Fibroblast of lung (primary cell): ENCODE measurements around the gene PCBD1. TPM values are rescaled to one million over a fixed set of nuclear protein-coding genes. Genes with fewer than 3 reads are reported as not detected.

Experiments used
- DNase-seq, 2 donors: peaks; one replicate each; pipeline versions ENCODE4 v3.0.0 to v3.0.0-alpha.2; 2010; ENCODE audit warnings: low read depth in 2 of 2
- H2AFZ ChIP-seq: 2 replicates; pipeline ENCODE4 v1.5.1; 2012; ENCODE audit warnings: low read length, control low read depth, inconsistent platforms
- H3K27ac ChIP-seq: 2 replicates; pipeline ENCODE4 v1.5.1; 2011; ENCODE audit warnings: low read length, control low read depth; ENCODE audit not compliant: insufficient read depth
- H3K27me3 ChIP-seq: 2 replicates; pipeline ENCODE4 v1.5.1; 2011; ENCODE audit warnings: mild to moderate bottlenecking, low read length; ENCODE audit not compliant: control insufficient read depth, insufficient read depth
- H3K36me3 ChIP-seq: 2 replicates; pipeline ENCODE4 v1.5.1; 2011; ENCODE audit warnings: low read length; ENCODE audit not compliant: control insufficient read depth, insufficient read depth
- H3K4me1 ChIP-seq: 2 replicates; pipeline ENCODE4 v1.5.1; 2011; ENCODE audit warnings: low read length; ENCODE audit not compliant: control insufficient read depth, insufficient read depth; ENCODE audit errors: extremely low read depth
- H3K4me2 ChIP-seq: 2 replicates; pipeline ENCODE4 v1.5.1; 2011; ENCODE audit warnings: low read length, control low read depth; ENCODE audit not compliant: insufficient read depth; ENCODE audit errors: extremely low read depth
- H3K4me3 ChIP-seq, 4 experiments: fragments of 200-600 bp in 1 of 4; sonication (generic) in 1 of 4; replicated peaks in 1 of 4; 2 replicates each; pipeline ENCODE4 v1.5.1; 2011 to 2016; ENCODE audit warnings: low read length in 4 of 4, low read depth in 3 of 4, mild to moderate bottlenecking in 3 of 4, control low read depth in 2 of 4, inconsistent platforms in 1 of 4, mixed read lengths in 1 of 4; ENCODE audit not compliant: insufficient read depth in 1 of 4; ENCODE audit errors: control extremely low read depth in 1 of 4
- H3K79me2 ChIP-seq: 2 replicates; pipeline ENCODE4 v1.5.1; 2012; ENCODE audit warnings: mild to moderate bottlenecking, low read length, inconsistent platforms; ENCODE audit not compliant: control insufficient read depth, insufficient read depth
- H3K9ac ChIP-seq: 2 replicates; pipeline ENCODE4 v1.5.1; 2011; ENCODE audit warnings: mild to moderate bottlenecking, low read length, control low read depth; ENCODE audit not compliant: insufficient read depth
- H3K9me3 ChIP-seq: 2 replicates; pipeline ENCODE4 v1.5.1; 2012; ENCODE audit warnings: low read depth, low read length; ENCODE audit not compliant: control insufficient read depth, insufficient read depth
- H4K20me1 ChIP-seq: 2 replicates; pipeline ENCODE4 v1.5.1; 2011; ENCODE audit warnings: low read length; ENCODE audit not compliant: control insufficient read depth, insufficient read depth; ENCODE audit errors: extremely low read depth
- CTCF ChIP-seq, 2 donors: IDR thresholded peaks in 1 of 2; conservative IDR thresholded peaks in 1 of 2; 1 replicate in 1 of 2; 2 replicates in 1 of 2; pipeline ENCODE4 v1.5.1; 2011 to 2012; ENCODE audit warnings: low read length in 2 of 2, control low read depth in 1 of 2, inconsistent platforms in 1 of 2, low read depth in 1 of 2, mild to moderate bottlenecking in 1 of 2
- EZH2 ChIP-seq: IDR thresholded peaks from 2 replicates; pipeline ENCODE4 v1.5.1; 2012; ENCODE audit warnings: low read length, control low read depth, mild to moderate bottlenecking; ENCODE audit errors: missing control alignments
- polyA minus RNA-seq: library from RNA; depleted of rRNA, polyadenylated mRNA; stranded (reverse); fragments of >200 nt; gene quantifications from 2 replicates; pipeline ENCODE4 v1.2.3, GENCODE V29; 2011; ENCODE audit warnings: low replicate concordance
- polyA plus RNA-seq, 2 donors: library from polyadenylated mRNA; depleted of rRNA in 1 of 2; stranded (reverse) in 1 of 2; unstranded in 1 of 2; fragments of >200 nt; gene quantifications; 2 replicates each; pipeline ENCODE4 v1.2.1, GENCODE V29; 2011 to 2012; ENCODE audit warnings: missing spikeins in 1 of 2
- total RNA-seq: library from RNA; depleted of rRNA; stranded (reverse); fragments of >200 nt; gene quantifications from 2 replicates; pipeline ENCODE4 v1.2.1, GENCODE V29; 2014

The PCBD1 gene
- 35.2 and 46.6 TPM in 2 replicates for total RNA-seq
- polyA plus RNA-seq = 31.2 and 43.5 TPM in 2 replicates
- polyA plus RNA-seq (2012) = 34.1 and 50.7 TPM in 2 replicates
- 21.9 and 48.9 TPM in 2 replicates for polyA minus RNA-seq

DNA sequence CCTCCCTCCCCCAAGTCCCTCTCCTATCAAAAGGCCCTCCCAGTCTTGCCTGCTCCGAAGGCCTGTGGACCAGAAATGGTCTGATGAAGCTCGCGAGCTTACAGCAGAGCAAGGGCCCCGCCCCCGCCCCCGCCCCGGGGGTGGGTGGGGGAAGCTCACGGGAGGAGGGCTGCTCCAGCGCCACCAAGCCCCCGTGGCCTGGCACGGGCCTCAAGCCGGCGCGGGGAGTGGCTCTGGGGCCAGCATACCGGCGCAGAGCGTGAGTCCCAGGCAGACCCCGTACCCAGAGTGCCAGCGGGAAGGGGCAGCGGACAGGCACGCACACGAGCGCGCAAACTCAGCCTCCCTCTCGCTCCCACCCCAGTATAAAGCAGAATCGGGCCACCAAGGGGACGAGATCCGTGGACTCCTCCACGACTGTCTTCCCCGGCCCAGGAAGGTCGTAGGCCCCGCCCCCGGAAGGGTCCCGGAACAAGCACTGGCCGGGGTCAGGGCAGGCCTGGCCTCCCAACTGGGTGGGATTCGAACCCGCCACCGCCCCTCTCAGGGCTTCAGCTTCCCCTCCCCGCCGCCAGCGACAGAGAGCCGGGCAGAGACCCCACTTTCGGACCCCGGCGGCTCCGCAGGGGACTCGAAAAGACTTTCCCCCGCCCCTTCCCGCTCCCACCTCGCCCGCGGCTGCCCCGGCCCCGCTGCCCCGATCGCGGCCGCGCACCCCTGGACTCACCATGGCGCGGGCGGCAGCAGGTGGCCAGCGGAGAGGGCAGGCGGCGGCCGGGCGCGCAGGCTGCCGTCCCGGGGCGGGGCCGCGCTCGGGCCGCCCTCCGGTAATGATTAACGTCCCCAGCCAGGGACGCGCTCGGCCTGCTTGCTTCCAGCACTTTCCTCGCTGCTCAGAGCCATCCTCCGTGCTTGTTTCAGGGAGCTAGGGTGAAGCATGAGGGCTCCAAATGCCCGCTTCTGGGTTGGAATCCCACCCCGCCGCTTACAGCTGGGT is at the start of gene PCBD1:
Gene PCBD1 (minus strand): TSS at position 762 of the 997 bp plus-strand sequence. CDS start 32 bp downstream, at position 730.
- H3K79me2 ChIP-seq = no peaks in the 10 kb centered on the region
- DNase-seq = peak; percentile 66 to 75
- peak within 1 kb of the TSS; percentile 82 for H2AFZ ChIP-seq
- H3K9me3 ChIP-seq = no peaks in the 10 kb centered on the region
- peak within 1 kb of the TSS; percentile 61 for H3K9ac ChIP-seq
- peaks cover 2% of the 10 kb centered on the region for H3K36me3 ChIP-seq
- peak within 1 kb of the TSS; percentile 59 to 73 (median 66) for H3K4me3 ChIP-seq
- H3K4me1 ChIP-seq = peaks cover 5% of the 10 kb centered on the region
- peak within 1 kb of the TSS; percentile 16 for H3K27ac ChIP-seq
- H3K27me3 ChIP-seq = no peaks in the 10 kb centered on the region
- peak within 1 kb of the TSS; percentile 85 for H3K4me2 ChIP-seq
- TF ChIP-seq EZH2 (no peak), CTCF (conservative IDR thresholded peaks at IDR 0.05 in 1 of 2, IDR thresholded peaks at IDR 0.05 in 1 of 2; ENCODE audit: low read depth in 1 of 2, low read length in 2 of 2) (no peak)
- no peaks in the 10 kb centered on the region for H4K20me1 ChIP-seq

DNA sequence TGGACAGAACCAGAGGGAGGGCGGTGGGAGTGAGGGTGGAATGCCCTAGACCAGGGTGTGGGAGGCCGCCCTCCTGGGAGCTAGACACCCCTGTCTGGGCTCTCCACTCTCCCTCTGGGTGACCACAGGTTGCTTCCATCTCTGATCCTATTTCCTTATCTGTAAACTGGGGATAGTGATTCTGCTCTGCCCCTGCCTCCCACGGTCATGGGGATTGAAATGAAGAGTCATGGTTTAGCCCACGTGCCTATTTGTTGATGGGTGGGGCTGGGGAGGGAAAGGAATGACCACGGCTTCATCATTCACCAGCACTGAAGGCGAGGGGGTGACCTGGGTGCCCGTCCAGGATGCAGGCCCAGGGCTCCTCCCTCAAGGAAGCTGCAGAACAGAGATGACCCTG is 49.3 kb upstream of the PCBD1 start:
- no peak overlapping the region for H3K4me2 ChIP-seq
- DNase-seq = no peak
- H3K4me3 ChIP-seq = no peak overlapping the region
- H3K9me3 ChIP-seq = no peaks in the 10 kb centered on the region
- no peaks in the 10 kb centered on the region for H3K79me2 ChIP-seq
- no peaks in the 10 kb centered on the region for H3K4me1 ChIP-seq
- H4K20me1 ChIP-seq = no peaks in the 10 kb centered on the region
- peaks cover 7% of the 10 kb centered on the region for H3K27me3 ChIP-seq
- no peak overlapping the region for H3K27ac ChIP-seq
- H3K9ac ChIP-seq = no peak overlapping the region
- H2AFZ ChIP-seq = no peak overlapping the region
- no peaks in the 10 kb centered on the region for H3K36me3 ChIP-seq
- no peak for TF ChIP-seq CTCF (conservative IDR thresholded peaks at IDR 0.05 in 1 of 2, IDR thresholded peaks at IDR 0.05 in 1 of 2; ENCODE audit: low read depth in 1 of 2, low read length in 2 of 2)
- TF ChIP-seq EZH2 = no peak

DNA sequence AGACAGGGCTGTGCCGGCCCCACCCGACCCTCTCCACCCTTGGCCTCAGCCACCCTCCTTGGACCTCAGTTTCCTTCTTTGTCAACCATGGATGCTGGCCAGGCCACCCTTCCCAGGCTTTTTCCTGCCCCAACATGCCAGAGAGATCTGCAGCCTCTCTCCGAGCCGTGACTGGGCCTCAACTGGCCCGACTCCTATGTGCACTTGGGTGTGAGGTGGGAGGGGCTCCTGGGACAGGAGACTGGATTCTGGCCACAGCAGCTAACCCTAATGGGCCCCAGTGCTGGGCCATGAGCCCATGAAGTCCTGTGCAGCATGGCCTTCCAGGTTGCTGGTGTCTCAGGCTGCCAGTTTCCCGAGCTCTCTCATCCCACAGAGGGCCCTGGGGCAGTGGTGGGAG is 47.7 kb upstream of the PCBD1 start:
- H3K36me3 ChIP-seq = no peaks in the 10 kb centered on the region
- H4K20me1 ChIP-seq = no peaks in the 10 kb centered on the region
- no peak for TF ChIP-seq EZH2
- peaks cover 7% of the 10 kb centered on the region for H3K27me3 ChIP-seq
- DNase-seq = no peak
- no peak overlapping the region for H3K9ac ChIP-seq
- H3K4me1 ChIP-seq = no peaks in the 10 kb centered on the region
- no peak overlapping the region for H3K4me2 ChIP-seq
- no peak overlapping the region for H3K4me3 ChIP-seq
- H2AFZ ChIP-seq = no peak overlapping the region
- no peak overlapping the region for H3K27ac ChIP-seq
- no peaks in the 10 kb centered on the region for H3K9me3 ChIP-seq
- no peaks in the 10 kb centered on the region for H3K79me2 ChIP-seq
